Activated CD8-positive, alpha-beta T cell treated with anti-CD3 and anti-CD28 coated beads, Interleukin-2, amount 10 ng/mL, durations not matched to agents 7 days and 5 days (primary cell): ENCODE results near the gene VEGFA. TPM values are rescaled to one million over a fixed set of nuclear protein-coding genes. Genes with fewer than 3 reads are reported as not detected.

Source experiments
- ATAC-seq: fragments of 150-1000 bp; cut with Tn5 transposase; one replicate; pipeline ENCODE4 v1.10.0; 2021; ENCODE audit warnings: moderate library complexity
- CTCF ChIA-PET: fragments of 350-600 bp; sonication (Branson Sonifier 250); formaldehyde crosslinking; loops from one replicate; lab custom pipeline; 2021; ENCODE audit warnings: antibody characterized with exemption; lab: Charles Lee
- POLR2A ChIA-PET: fragments of 350-600 bp; sonication (Branson Sonifier 250); formaldehyde crosslinking; loops from one replicate; lab custom pipeline; 2021; ENCODE audit warnings: antibody characterized with exemption; lab: Charles Lee
- DNase-seq: peaks from one replicate; pipeline ENCODE4 v3.0.0-alpha.2; 2020
- H3K27ac Mint-ChIP-seq: one replicate; pipeline ENCODE4 v1.8.0; 2021; ENCODE audit warnings: mild to moderate bottlenecking, mixed read lengths
- H3K27me3 Mint-ChIP-seq: one replicate; pipeline ENCODE4 v1.8.0; 2021; ENCODE audit warnings: low read depth, mixed read lengths
- H3K36me3 Mint-ChIP-seq: one replicate; pipeline ENCODE4 v1.8.0; 2021; ENCODE audit warnings: low read depth, mixed read lengths
- H3K4me1 Mint-ChIP-seq: one replicate; pipeline ENCODE4 v1.8.0; 2021; ENCODE audit warnings: low read depth, mixed read lengths
- H3K4me3 Mint-ChIP-seq: one replicate; pipeline ENCODE4 v1.8.0; 2021; ENCODE audit warnings: mild to moderate bottlenecking, mixed read lengths
- H3K9me3 Mint-ChIP-seq: one replicate; pipeline ENCODE4 v1.8.0; 2022; ENCODE audit warnings: mixed read lengths; ENCODE audit not compliant: insufficient read depth
- total RNA-seq, 2 experiments: library from RNA; stranded (reverse); gene quantifications; one replicate each; pipeline ENCODE4 v1.2.3, GENCODE V29; 2021

VEGFA gene
- total RNA-seq, 2 experiments from 2014 or later, result 37.9 to 39.3 TPM

DNA sequence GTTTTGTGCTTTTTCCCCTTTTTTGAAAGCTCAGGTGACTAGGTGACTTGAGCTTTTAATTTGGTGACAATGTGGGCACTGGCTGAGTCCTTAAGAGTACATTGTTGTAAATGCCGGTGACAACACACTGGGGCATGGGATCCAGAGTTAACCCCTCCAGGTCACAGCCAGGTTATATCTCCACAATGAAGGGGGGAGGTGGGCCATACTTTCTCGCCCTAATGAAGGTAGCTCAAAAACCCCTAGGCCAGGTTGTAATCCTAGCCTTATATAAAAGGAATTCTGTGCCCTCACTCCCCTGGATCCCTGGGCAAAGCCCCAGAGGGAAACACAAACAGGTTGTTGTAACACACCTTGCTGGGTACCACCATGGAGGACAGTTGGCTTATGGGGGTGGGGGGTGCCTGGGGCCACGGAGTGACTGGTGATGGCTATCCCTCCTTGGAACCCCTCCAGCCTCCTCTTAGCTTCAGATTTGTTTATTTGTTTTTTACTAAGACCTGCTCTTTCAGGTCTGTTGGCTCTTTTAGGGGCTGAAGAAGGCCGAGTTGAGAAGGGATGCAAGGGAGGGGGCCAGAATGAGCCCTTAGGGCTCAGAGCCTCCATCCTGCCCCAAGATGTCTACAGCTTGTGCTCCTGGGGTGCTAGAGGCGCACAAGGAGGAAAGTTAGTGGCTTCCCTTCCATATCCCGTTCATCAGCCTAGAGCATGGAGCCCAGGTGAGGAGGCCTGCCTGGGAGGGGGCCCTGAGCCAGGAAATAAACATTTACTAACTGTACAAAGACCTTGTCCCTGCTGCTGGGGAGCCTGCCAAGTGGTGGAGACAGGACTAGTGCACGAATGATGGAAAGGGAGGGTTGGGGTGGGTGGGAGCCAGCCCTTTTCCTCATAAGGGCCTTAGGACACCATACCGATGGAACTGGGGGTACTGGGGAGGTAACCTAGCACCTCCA, 2.2 kb upstream of the VEGFA start:
- Mint-ChIP-seq H3K36me3 (peaks cover 9% of the 10 kb centered on the region), H3K9me3 (no peaks in the 10 kb centered on the region), H3K27ac (no peak overlapping the region), H3K4me3 (no peak overlapping the region), H3K4me1 (peaks cover 18% of the 10 kb centered on the region), H3K27me3 (peaks cover 10% of the 10 kb centered on the region)
- ChIA-PET CTCF (interaction anchor here (1.2 to 4.5 kb wide), 9 partner anchors 8 to 318 kb away, joined by 3 to 92 read pairs (median 22); no protein-coding TSS in a partner anchor), POLR2A (interaction anchor here (0.6 kb wide), 1 partner anchor 19 kb away, joined by 4 read pairs; no protein-coding TSS in a partner anchor)
- DNase-seq (no peak), ATAC-seq (no peak)

DNA sequence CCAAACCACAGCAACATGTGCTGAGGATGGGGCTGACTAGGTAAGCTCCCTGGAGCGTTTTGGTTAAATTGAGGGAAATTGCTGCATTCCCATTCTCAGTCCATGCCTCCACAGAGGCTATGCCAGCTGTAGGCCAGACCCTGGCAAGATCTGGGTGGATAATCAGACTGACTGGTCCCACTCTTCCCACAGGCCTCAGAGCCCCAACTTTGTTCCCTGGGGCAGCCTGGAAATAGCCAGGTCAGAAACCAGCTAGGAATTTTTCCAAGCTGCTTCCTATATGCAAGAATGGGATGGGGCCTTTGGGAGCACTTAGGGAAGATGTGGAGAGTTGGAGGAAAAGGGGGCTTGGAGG, 1.5 kb upstream of the VEGFA start:
- no peak overlapping the region for H3K4me3 Mint-ChIP-seq
- CTCF ChIA-PET, result interaction anchor here (0.7 to 4.5 kb wide), 23 partner anchors 8 to 393 kb away, joined by 3 to 92 read pairs (median 6); partner anchors contain the start of gene MRPS18A
- H3K27ac Mint-ChIP-seq, result no peak overlapping the region
- ATAC-seq (no peak), DNase-seq (no peak)
- no peaks in the 10 kb centered on the region for H3K9me3 Mint-ChIP-seq
- POLR2A ChIA-PET, result interaction anchor here (0.6 kb wide), 1 partner anchor 1967 kb away, joined by 4 read pairs; no protein-coding TSS in a partner anchor
- peaks cover 10% of the 10 kb centered on the region for H3K27me3 Mint-ChIP-seq
- H3K4me1 Mint-ChIP-seq, result peaks cover 25% of the 10 kb centered on the region
- peaks cover 14% of the 10 kb centered on the region for H3K36me3 Mint-ChIP-seq

- CTCF ChIA-PET, result interaction anchor here (0.7 to 4.5 kb wide), 32 partner anchors 9 to 393 kb away, joined by 3 to 92 read pairs (median 4); partner anchors contain the start of gene MRPS18A
- H3K36me3 Mint-ChIP-seq, result peaks cover 14% of the 10 kb centered on the region
- POLR2A ChIA-PET, result interaction anchor here (0.6 to 1.0 kb wide), 2 partner anchors 305 to 1967 kb away, joined by 4 read pairs; no protein-coding TSS in a partner anchor
These were observed 957 bp upstream of the VEGFA start for GRCh38 chr6:43768983-43769525.

GRCh38 chr6:43770372-43771209, 580 bp downstream of the VEGFA start:
- POLR2A ChIA-PET, result interaction anchor here (0.6 to 1.0 kb wide), 3 partner anchors 201 to 303 kb away, joined by 3 to 4 read pairs (median 3); no protein-coding TSS in a partner anchor
- H3K27ac Mint-ChIP-seq, result peak overlapping the region; percentile 85
- H3K27me3 Mint-ChIP-seq, result peaks cover 5% of the 10 kb centered on the region
- DNase-seq, result peak; percentile 62
- H3K9me3 Mint-ChIP-seq, result no peaks in the 10 kb centered on the region
- H3K4me3 Mint-ChIP-seq, result peak overlapping the region; percentile 97
- peaks cover 46% of the 10 kb centered on the region for H3K4me1 Mint-ChIP-seq
- CTCF ChIA-PET, result interaction anchor here (0.7 to 4.5 kb wide), 29 partner anchors 10 to 316 kb away, joined by 3 to 92 read pairs (median 5); partner anchors contain the start of gene MRPS18A
- ATAC-seq, result peak; percentile 26
- peaks cover 15% of the 10 kb centered on the region for H3K36me3 Mint-ChIP-seq

More at GRCh38 chr6:43768983-43769525, 957 bp upstream of the VEGFA start:
- DNase-seq (no peak), ATAC-seq (no peak)
- H3K4me3 Mint-ChIP-seq, result peak overlapping the region; percentile 97
- peaks cover 30% of the 10 kb centered on the region for H3K4me1 Mint-ChIP-seq
- H3K27ac Mint-ChIP-seq, result peak overlapping the region; percentile 68
- H3K9me3 Mint-ChIP-seq, result no peaks in the 10 kb centered on the region
- H3K27me3 Mint-ChIP-seq, result peaks cover 10% of the 10 kb centered on the region

- peaks cover 52% of the 10 kb centered on the region for H3K4me1 Mint-ChIP-seq
- H3K9me3 Mint-ChIP-seq, result no peaks in the 10 kb centered on the region
- CTCF ChIA-PET, result interaction anchor here (1.0 to 4.5 kb wide), 10 partner anchors 11 to 315 kb away, joined by 3 to 92 read pairs (median 10); no protein-coding TSS in a partner anchor
- H3K27me3 Mint-ChIP-seq, result peaks cover 2% of the 10 kb centered on the region
- H3K4me3 Mint-ChIP-seq, result peak overlapping the region; percentile 97
- peak; percentile 38 for ATAC-seq
- H3K27ac Mint-ChIP-seq, result peak overlapping the region; percentile 57
- peak; percentile 69 for DNase-seq
- peaks cover 19% of the 10 kb centered on the region for H3K36me3 Mint-ChIP-seq
- POLR2A ChIA-PET, result interaction anchor here (0.6 kb wide), 1 partner anchor 201 kb away, joined by 3 read pairs; no protein-coding TSS in a partner anchor
These were observed 1.3 kb downstream of the VEGFA start for GRCh38 chr6:43771210-43771857.

GRCh38 chr6:43771858-43772680, 2.1 kb downstream of the VEGFA start:
- peak; percentile 31 for ATAC-seq
- Mint-ChIP-seq H3K27ac (peak overlapping the region; percentile 81), H3K4me1 (peaks cover 58% of the 10 kb centered on the region), H3K9me3 (no peaks in the 10 kb centered on the region), H3K36me3 (peaks cover 25% of the 10 kb centered on the region), H3K27me3 (no peaks in the 10 kb centered on the region), H3K4me3 (peak overlapping the region; percentile 97)
- POLR2A ChIA-PET, result no interaction called here
- peak; percentile 74 for DNase-seq
- CTCF ChIA-PET, result interaction anchor here (0.9 to 5.5 kb wide), 10 partner anchors 12 to 308 kb away, joined by 3 to 64 read pairs (median 14); no protein-coding TSS in a partner anchor

DNA sequence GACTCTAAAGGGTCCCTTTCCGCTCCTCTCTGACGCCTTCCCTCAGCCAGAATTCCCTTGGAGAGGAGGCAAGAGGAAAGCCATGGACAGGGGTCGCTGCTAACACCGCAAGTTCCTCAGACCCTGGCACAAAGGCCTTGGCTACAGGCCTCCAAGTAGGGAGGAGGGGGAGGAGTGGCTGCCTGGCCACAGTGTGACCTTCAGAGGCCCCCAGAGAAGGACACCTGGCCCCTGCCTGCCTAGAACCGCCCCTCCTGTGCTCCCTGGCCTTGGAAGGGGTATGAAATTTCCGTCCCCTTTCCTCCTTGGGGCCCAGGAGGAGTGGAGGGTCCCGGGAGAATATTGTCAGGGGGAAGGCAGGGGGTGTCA, 2.7 kb downstream of the VEGFA start:
- Mint-ChIP-seq H3K9me3 (no peaks in the 10 kb centered on the region), H3K27me3 (no peaks in the 10 kb centered on the region), H3K27ac (peak overlapping the region; percentile 81), H3K4me3 (peak overlapping the region; percentile 80), H3K36me3 (peaks cover 29% of the 10 kb centered on the region), H3K4me1 (peaks cover 58% of the 10 kb centered on the region)
- DNase-seq (no peak), ATAC-seq (no peak)
- ChIA-PET POLR2A (no interaction called here), CTCF (interaction anchor here (0.6 to 5.5 kb wide), 19 partner anchors 11 to 307 kb away, joined by 3 to 64 read pairs (median 4); no protein-coding TSS in a partner anchor)

- H3K27ac Mint-ChIP-seq, result peak overlapping the region; percentile 63
- ChIA-PET CTCF (interaction anchor here (0.6 to 5.5 kb wide), 29 partner anchors 10 to 306 kb away, joined by 3 to 64 read pairs (median 4); no protein-coding TSS in a partner anchor), POLR2A (no interaction called here)
- peaks cover 35% of the 10 kb centered on the region for H3K36me3 Mint-ChIP-seq
- H3K4me1 Mint-ChIP-seq, result peaks cover 58% of the 10 kb centered on the region
- no peaks in the 10 kb centered on the region for H3K27me3 Mint-ChIP-seq
- H3K4me3 Mint-ChIP-seq, result peak overlapping the region; percentile 80
- ATAC-seq, result peak; percentile 11
- peak; percentile 75 for DNase-seq
- no peaks in the 10 kb centered on the region for H3K9me3 Mint-ChIP-seq
These were observed 3.3 kb downstream of the VEGFA start for GRCh38 chr6:43773050-43773979.
